KMS-11 (cell line): Measurements from ENCODE around the gene ACTN4.
"Not testable (repeated sequence)": the region's sequence is repeated elsewhere in the genome, so short reads cannot be mapped to it uniquely, and the experiment has no call there.

ENCODE experiments used
- H2AFZ ChIP-seq: fragments of 200-600 bp; sonication (generic); 2 replicates; pipeline ENCODE4 v1.6.1; 2016; ENCODE audit warnings: antibody characterized with exemption, mixed run types, low read depth
- H3K27ac ChIP-seq: fragments of 200-600 bp; sonication (generic); 2 replicates; pipeline ENCODE4 v1.6.1; 2016; ENCODE audit warnings: mild to moderate bottlenecking, mixed run types
- H3K27me3 ChIP-seq: fragments of 200-600 bp; sonication (generic); 2 replicates; pipeline ENCODE4 v1.6.1; 2017; ENCODE audit warnings: mild to moderate bottlenecking, low read depth, mixed run types, moderate library complexity; ENCODE audit not compliant: insufficient read depth
- H3K36me3 ChIP-seq: fragments of 200-600 bp; sonication (generic); 2 replicates; pipeline ENCODE4 v1.6.1; 2017; ENCODE audit warnings: mild to moderate bottlenecking, mixed run types; ENCODE audit not compliant: insufficient read depth
- H3K4me1 ChIP-seq: fragments of 200-600 bp; sonication (generic); 2 replicates; pipeline ENCODE4 v1.6.1; 2016; ENCODE audit warnings: mild to moderate bottlenecking, low read depth, mixed run types; ENCODE audit not compliant: poor library complexity, severe bottlenecking
- H3K4me2 ChIP-seq: fragments of 200-600 bp; sonication (generic); 2 replicates; pipeline ENCODE4 v1.7.0; 2016; ENCODE audit warnings: mild to moderate bottlenecking, mixed run types
- H3K4me3 ChIP-seq: fragments of 200-600 bp; sonication (generic); IDR thresholded peaks from 2 replicates; pipeline ENCODE4 v1.6.1; 2017; ENCODE audit warnings: low read depth, low read length, mixed read lengths; ENCODE audit not compliant: insufficient read depth
- H3K79me2 ChIP-seq: fragments of 200-600 bp; sonication (generic); 2 replicates; pipeline ENCODE4 v1.6.1; 2016; ENCODE audit warnings: low read depth, mixed run types; ENCODE audit not compliant: insufficient read depth
- H3K9ac ChIP-seq: fragments of 200-600 bp; sonication (generic); 2 replicates; pipeline ENCODE4 v1.6.1; 2016; ENCODE audit warnings: mild to moderate bottlenecking, mixed run types
- H4K20me1 ChIP-seq: fragments of 200-600 bp; sonication (generic); 2 replicates; pipeline ENCODE4 v1.6.1; 2016; ENCODE audit warnings: mild to moderate bottlenecking, mixed run types; ENCODE audit not compliant: insufficient read depth
- TF ChIP-seq, protein P1 (sequence below): fragments of 200-600 bp; sonication (generic); conservative IDR thresholded peaks from 2 replicates; pipeline ENCODE4 v1.6.1; 2017; ENCODE audit warnings: low read depth, mild to moderate bottlenecking, antibody characterized with exemption, low read length, moderate library complexity, mixed read lengths

ACTN4 gene

DNA sequence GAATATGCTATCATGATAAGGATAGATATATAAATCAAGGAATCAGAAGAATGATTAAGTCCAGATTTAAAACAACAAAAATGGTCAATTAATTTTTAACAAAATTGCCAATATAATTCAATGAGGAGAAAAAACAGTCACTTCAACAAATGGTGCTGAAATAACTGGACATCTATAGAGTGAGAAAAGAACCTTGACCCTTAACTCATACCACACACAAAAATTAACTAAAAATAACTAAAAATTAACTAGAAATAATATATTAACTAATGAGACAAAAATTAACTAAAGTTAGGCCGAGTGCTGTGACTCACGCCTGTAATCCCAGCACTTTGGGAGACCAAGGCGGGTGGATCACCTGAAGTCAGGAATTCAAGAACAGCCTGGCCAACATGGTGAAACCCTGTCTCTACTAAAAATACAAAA is 116.4 kb downstream of the ACTN4 start:
- Histone ChIP-seq H3K9ac (no peak overlapping the region), H2AFZ (no peak overlapping the region), H4K20me1 (no peaks in the 10 kb centered on the region), H3K4me1 (no peaks in the 10 kb centered on the region), H3K4me3 (no peak overlapping the region), H3K4me2 (no peak overlapping the region), H3K27me3 (no peaks in the 10 kb centered on the region), H3K79me2 (no peaks in the 10 kb centered on the region), H3K36me3 (no peaks in the 10 kb centered on the region), H3K27ac (no peak overlapping the region)
- TF ChIP-seq, protein P1, sequence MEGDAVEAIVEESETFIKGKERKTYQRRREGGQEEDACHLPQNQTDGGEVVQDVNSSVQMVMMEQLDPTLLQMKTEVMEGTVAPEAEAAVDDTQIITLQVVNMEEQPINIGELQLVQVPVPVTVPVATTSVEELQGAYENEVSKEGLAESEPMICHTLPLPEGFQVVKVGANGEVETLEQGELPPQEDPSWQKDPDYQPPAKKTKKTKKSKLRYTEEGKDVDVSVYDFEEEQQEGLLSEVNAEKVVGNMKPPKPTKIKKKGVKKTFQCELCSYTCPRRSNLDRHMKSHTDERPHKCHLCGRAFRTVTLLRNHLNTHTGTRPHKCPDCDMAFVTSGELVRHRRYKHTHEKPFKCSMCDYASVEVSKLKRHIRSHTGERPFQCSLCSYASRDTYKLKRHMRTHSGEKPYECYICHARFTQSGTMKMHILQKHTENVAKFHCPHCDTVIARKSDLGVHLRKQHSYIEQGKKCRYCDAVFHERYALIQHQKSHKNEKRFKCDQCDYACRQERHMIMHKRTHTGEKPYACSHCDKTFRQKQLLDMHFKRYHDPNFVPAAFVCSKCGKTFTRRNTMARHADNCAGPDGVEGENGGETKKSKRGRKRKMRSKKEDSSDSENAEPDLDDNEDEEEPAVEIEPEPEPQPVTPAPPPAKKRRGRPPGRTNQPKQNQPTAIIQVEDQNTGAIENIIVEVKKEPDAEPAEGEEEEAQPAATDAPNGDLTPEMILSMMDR: no peak

DNA sequence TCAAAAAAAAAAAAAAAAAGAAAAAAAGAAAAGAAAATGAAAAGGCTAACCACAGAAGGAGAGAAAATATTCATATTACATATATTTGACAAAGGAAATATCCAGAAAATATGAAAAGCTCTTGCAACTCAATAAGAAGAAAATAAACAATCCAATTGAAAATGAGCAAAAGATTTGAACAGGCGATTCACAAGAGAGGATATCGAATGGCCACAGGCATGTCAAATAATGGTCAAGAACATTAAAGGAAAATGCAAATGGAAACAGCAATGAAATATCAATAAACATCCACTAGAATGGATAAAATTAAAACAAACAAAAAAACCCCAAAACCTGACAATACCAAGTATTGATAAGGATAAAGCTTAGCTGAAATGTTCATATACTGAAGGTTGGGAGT is 117.8 kb downstream of the ACTN4 start:
- TF ChIP-seq, protein P1: no peak
- Histone ChIP-seq H2AFZ (no peak overlapping the region), H3K9ac (no peak overlapping the region), H3K4me2 (no peak overlapping the region), H3K27ac (no peak overlapping the region), H3K27me3 (no peaks in the 10 kb centered on the region), H3K4me1 (no peaks in the 10 kb centered on the region), H3K4me3 (no peak overlapping the region), H3K79me2 (no peaks in the 10 kb centered on the region), H3K36me3 (no peaks in the 10 kb centered on the region), H4K20me1 (no peaks in the 10 kb centered on the region)

DNA sequence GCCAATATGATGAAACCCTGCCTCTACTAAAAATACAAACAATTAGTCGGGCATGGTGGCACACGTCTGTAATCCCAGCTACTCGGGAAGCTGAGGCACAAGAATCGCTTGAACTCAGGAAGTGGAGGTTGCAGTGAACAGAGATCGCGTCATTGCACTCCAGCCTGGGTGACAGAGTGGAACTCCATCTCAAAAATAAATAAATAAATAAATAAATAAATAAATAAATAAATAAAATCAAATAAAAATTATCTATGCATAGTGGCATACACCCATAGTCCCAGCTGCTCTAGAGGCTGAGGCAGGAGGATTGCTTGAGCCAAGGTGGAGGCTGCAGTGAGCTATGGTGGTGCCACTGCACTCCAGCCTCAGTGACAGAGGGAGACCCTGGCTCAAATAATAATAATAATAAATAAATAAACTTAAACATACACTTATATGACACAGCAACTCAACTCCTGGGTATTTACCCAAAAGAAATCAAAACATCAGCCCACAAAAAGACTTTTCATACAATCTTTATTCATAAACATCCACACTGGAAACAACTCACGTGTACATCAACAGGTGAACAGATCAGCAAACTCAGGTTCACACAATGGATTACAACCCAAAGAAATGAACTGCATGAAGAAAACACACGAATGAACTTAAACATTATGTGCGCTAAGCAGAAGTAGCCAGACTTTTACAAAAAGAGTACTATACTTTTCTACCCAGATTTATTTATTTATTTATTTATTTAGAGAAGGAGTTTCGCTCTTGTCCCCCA is 119.0 kb downstream of the ACTN4 start:
- Histone ChIP-seq H3K79me2 (no peaks in the 10 kb centered on the region), H3K4me3 (no peak overlapping the region), H3K36me3 (no peaks in the 10 kb centered on the region), H3K27me3 (no peaks in the 10 kb centered on the region), H3K27ac (no peak overlapping the region), H4K20me1 (no peaks in the 10 kb centered on the region), H3K4me1 (no peaks in the 10 kb centered on the region), H3K9ac (no peak overlapping the region), H3K4me2 (no peak overlapping the region), H2AFZ (no peak overlapping the region)
- TF ChIP-seq, protein P1: no peak

DNA sequence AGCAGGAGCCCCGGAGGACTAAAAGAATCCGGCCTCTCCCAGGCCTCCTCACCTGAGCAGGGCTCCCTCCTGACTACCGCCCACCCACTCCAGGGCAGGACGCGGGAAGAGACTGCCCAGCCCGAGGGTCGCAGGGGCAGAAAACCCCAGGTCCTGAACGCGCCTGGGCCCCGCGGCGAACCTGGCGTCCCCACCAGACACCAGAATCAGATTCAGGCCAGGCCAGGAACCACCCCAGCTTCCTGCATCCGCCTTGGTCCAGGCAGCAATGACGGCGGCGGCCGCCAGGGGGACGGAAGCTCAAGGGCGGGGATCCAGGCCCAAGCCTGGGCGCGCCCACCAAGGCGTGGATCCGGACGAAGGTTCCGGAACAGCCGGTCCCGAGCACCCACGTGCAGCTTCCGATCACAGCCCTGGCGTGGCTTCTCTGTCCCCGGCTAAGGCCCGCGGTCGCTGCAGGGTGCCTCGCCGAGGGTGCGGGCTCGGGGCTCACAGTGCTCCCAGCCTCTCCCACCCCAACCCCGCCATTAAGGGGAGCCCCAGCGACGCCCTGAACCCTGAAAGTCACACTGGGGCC is 122.3 kb downstream of the ACTN4 start:
- H3K4me3 ChIP-seq: no peak overlapping the region
- H3K27ac ChIP-seq: no peak overlapping the region
- no peak overlapping the region for H2AFZ ChIP-seq
- H3K9ac ChIP-seq: no peak overlapping the region
- no peaks in the 10 kb centered on the region for H3K36me3 ChIP-seq
- TF ChIP-seq, protein P1: no peak
- H3K4me1 ChIP-seq: no peaks in the 10 kb centered on the region
- no peaks in the 10 kb centered on the region for H3K79me2 ChIP-seq
- no peak overlapping the region for H3K4me2 ChIP-seq
- no peaks in the 10 kb centered on the region for H4K20me1 ChIP-seq
- H3K27me3 ChIP-seq: no peaks in the 10 kb centered on the region

DNA sequence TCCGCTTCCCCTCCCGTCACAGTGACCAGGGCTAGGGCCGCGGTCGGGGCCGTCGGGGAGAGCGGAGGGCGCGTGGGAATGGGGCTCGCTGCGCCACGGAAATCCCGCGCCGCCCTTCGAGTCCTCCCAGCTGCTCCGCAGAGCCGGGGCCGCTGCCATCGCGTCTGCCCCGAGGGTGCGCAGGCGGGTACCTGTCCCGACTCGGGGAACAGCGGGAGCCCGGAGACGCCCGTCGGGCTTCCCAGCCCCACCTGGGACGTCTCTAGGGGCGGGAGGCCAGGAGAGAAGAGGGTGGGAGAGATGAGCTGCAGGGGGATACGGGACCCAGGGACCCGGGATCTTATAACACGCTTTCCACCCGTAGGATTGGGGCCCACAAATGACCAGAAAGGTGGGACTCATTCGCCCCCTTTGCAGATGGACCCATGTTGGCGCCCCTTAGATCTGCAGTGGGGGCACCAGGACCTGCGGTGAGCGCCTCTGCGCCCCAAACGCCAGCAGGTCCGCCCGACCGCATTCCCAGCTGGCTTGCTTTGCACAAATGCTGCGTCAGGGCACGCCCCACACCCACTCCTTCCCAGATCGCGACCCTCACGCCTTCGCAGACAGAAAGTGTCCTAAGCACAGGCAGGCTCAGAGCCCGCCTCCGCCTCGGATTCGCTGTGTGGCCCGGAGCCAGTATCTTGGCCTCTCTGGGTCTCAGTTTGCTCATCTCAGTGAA is 122.9 kb downstream of the ACTN4 start:
- not testable (repeated sequence) for H3K4me3 ChIP-seq, H3K27me3 ChIP-seq, H3K79me2 ChIP-seq, H4K20me1 ChIP-seq, H3K27ac ChIP-seq, H3K4me1 ChIP-seq, H3K4me2 ChIP-seq, H2AFZ ChIP-seq, H3K36me3 ChIP-seq, H3K9ac ChIP-seq

DNA sequence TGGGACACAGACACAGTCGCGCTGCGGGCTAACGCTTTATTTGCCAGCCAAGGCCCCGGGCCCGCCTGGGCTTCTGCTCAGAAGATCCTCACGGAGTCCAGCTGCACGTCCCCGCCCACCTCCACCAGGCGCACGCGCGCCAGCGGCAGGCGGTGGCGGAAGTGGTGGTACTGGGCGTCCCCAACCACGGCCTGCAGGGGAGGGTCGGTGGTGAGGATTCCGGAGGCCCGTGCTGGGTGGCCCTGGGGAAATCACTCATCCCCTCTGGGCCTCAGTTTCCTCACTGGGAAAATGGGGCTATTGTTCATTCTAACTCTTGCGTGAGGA is 123.5 kb downstream of the ACTN4 start:
- H3K4me3 ChIP-seq, H4K20me1 ChIP-seq, H3K36me3 ChIP-seq, H3K27me3 ChIP-seq, H2AFZ ChIP-seq, H3K27ac ChIP-seq, H3K4me2 ChIP-seq, H3K79me2 ChIP-seq, H3K4me1 ChIP-seq, H3K9ac ChIP-seq: not testable (repeated sequence)

DNA sequence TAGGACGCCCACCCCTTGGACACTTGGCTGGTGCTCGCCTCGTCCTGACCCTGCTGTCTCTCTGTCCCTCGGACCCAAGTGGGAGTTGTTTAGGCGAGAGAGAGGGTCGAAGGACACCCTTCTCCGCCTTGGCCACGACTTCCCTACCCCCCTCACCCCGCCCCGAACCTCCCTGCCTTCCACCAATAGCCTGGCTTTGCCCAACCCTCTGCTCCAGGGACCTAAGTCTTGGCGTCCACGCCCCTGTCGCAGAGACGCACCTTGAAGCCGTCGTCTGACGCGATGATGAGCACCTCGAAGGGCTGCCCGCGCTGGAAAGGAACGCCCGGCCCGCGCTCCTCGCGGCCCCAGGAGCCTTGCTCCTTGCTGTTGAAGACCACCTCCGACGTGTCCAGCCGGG is 124.1 kb downstream of the ACTN4 start:
- not testable (repeated sequence) for H3K27ac ChIP-seq, H3K27me3 ChIP-seq, H3K4me1 ChIP-seq, H4K20me1 ChIP-seq, H3K36me3 ChIP-seq, H3K4me3 ChIP-seq, H3K4me2 ChIP-seq, H2AFZ ChIP-seq, H3K9ac ChIP-seq, H3K79me2 ChIP-seq
